ENCODE results near the gene ZNF621. TPM values are rescaled to one million over a fixed set of nuclear protein-coding genes. Genes with fewer than 3 reads are reported as not detected.

The ZNF621 gene
- total RNA-seq: 10 to 100 TPM; 10.9 to 28.3 (median 18.6) TPM

GRCh38 chr3:40524568-40525285, at the start of gene ZNF621:
ZNF621 (plus strand) TSS chr3:40524960; CDS start chr3:40525841, 881 bp downstream.
- WGBS, 2 donors (ENCODE audit: low coverage in 1 of 2): 5 to 10% methylated on average over 2 to 7 of the region's 59 CpGs
- ATAC-seq: peak; percentile 99

GRCh38 chr3:40476478-40477470, 48.0 kb upstream of the ZNF621 start, which contains the start of gene ZNF619:
ZNF619 (plus strand) TSS chr3:40477122; CDS start chr3:40477980, 858 bp downstream.
- ATAC-seq: peak; percentile 90

More at GRCh38 chr3:40524568-40525285, at the start of gene ZNF621:
- TF ChIP-seq EP300 (IDR thresholded peaks at IDR 0.05): no peak
- peak in 1 of 4 experiments; percentile 40 for TF ChIP-seq CTCF (IDR thresholded peaks at IDR 0.05)
- peak; percentile 83 to 92 for TF ChIP-seq POLR2A (IDR thresholded peaks at IDR 0.05)
- TF ChIP-seq POLR2AphosphoS5 (IDR thresholded peaks at IDR 0.05): peak; percentile 93
- Histone ChIP-seq H3K9me3 (no peaks in the 10 kb centered on the region), H3K4me1 (peaks cover 0 to 35% (median 0%) of the 10 kb centered on the region in 3 donors), H3K27ac (peak within 1 kb of the TSS; percentile 84 to 93 (median 93)), H3K27me3 (no peaks in the 10 kb centered on the region), H3K4me3 (peak within 1 kb of the TSS; percentile 70 to 73), H3K36me3 (peaks cover 0 to 36% of the 10 kb centered on the region in 2 donors)

GRCh38 chr3:40477666-40478065, 47.1 kb upstream of the ZNF621 start:
- whole genome bisulfite sequencing, 2 donors (ENCODE audit: low coverage in 1 of 2): 33 to 53% methylated on average over 3 to 4 of the region's 4 CpGs
- peak overlapping the region in 1 of 4 donors; percentile 83 for H3K27ac ChIP-seq
- peak overlapping the region; percentile 80 for H3K4me3 ChIP-seq
- H3K9me3 ChIP-seq: no peaks in the 10 kb centered on the region
- TF ChIP-seq CTCF (IDR thresholded peaks at IDR 0.05): no peak
- no peak for TF ChIP-seq POLR2AphosphoS5 (IDR thresholded peaks at IDR 0.05)
- TF ChIP-seq POLR2A (IDR thresholded peaks at IDR 0.05): no peak
- H3K36me3 ChIP-seq: peaks cover 0 to 41% of the 10 kb centered on the region in 2 donors
- no peak for ATAC-seq
- H3K4me1 ChIP-seq: peaks cover 0 to 9% (median 6%) of the 10 kb centered on the region in 3 donors
- H3K27me3 ChIP-seq: no peaks in the 10 kb centered on the region

More at GRCh38 chr3:40476478-40477470, 48.0 kb upstream of the ZNF621 start, which contains the start of gene ZNF619:
- peaks cover 0 to 9% (median 6%) of the 10 kb centered on the region in 3 donors for H3K4me1 ChIP-seq
- 11 to 43% methylated on average over 5 to 27 of the region's 48 CpGs for WGBS, 2 donors (ENCODE audit: low coverage in 1 of 2)
- no peaks in the 10 kb centered on the region for H3K9me3 ChIP-seq
- peak within 1 kb of the TSS; percentile 80 for H3K4me3 ChIP-seq
- H3K27me3 ChIP-seq: no peaks in the 10 kb centered on the region
- no peak for TF ChIP-seq CTCF (IDR thresholded peaks at IDR 0.05)
- TF ChIP-seq POLR2A (IDR thresholded peaks at IDR 0.05): peak in 1 of 2 donors; percentile 18
- TF ChIP-seq EP300 (IDR thresholded peaks at IDR 0.05): no peak
- peak within 1 kb of the TSS; percentile 5 to 83 (median 70) for H3K27ac ChIP-seq
- peaks cover 0 to 32% of the 10 kb centered on the region in 2 donors for H3K36me3 ChIP-seq

GRCh38 chr3:40487172-40487571, 37.6 kb upstream of the ZNF621 start:
- TF ChIP-seq POLR2AphosphoS5 (IDR thresholded peaks at IDR 0.05): no peak
- no peak for TF ChIP-seq EP300 (IDR thresholded peaks at IDR 0.05)
- no peak for TF ChIP-seq CTCF (IDR thresholded peaks at IDR 0.05)
- no peak for TF ChIP-seq POLR2A (IDR thresholded peaks at IDR 0.05)
- Histone ChIP-seq H3K36me3 (peaks cover 0 to 76% of the 10 kb centered on the region in 2 donors), H3K4me3 (no peak overlapping the region), H3K9me3 (peaks cover 0 to 37% (median 0%) of the 10 kb centered on the region in 3 donors), H3K27ac (no peak overlapping the region), H3K4me1 (no peaks in the 10 kb centered on the region), H3K27me3 (no peaks in the 10 kb centered on the region)
- no peak for ATAC-seq
- 87 to 94% methylated on average over 3 of the region's 3 CpGs for WGBS, 2 donors (ENCODE audit: low coverage in 1 of 2)
